Erythroblast (primary cell): ENCODE measurements around the gene FRYL.

Source experiments
- GATA1 ChIP-seq: IDR thresholded peaks from 2 replicates; pipeline ENCODE4 v1.6.1; 2011; ENCODE audit warnings: low read depth, mild to moderate bottlenecking, control low read depth, low read length, moderate library complexity
- POLR2A ChIP-seq: IDR thresholded peaks from 2 replicates; pipeline ENCODE4 v1.6.1; 2011; ENCODE audit warnings: mild to moderate bottlenecking, low read length

DNA sequence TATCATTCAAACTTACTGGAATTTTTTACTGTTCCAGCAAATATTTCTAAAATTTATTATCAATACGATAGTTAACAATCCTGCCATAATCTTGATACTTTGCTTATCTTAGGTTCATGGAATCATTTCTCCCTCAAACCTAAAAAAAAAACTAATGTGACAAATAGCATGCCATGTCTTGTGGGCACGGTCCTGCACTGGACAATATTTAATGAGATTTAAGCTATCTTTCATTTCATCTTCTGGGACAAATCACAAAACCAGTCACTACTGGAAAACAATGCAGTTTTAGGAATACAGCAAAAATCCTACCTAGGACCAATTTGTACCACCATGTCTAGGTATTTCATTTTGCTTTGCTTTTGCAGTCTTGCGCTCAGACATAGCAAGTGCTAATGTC is 93.7 kb downstream of the FRYL start:
- TF ChIP-seq POLR2A (no peak), GATA1 (no peak)
